GM18868 (cell line): Measurements from ENCODE around the gene SAT2.
"Not testable (repeated sequence)": the region's sequence is repeated elsewhere in the genome, so short reads cannot be mapped to it uniquely, and the experiment has no call there.

Experiments used
- ATAC-seq: cut with Tn5 transposase; IDR thresholded peaks from one replicate; pipeline ENCODE4 v1.9.1; 2021; ENCODE audit warnings: mild to moderate bottlenecking, moderate library complexity; ENCODE audit not compliant: unreplicated experiment

SAT2 gene

DNA sequence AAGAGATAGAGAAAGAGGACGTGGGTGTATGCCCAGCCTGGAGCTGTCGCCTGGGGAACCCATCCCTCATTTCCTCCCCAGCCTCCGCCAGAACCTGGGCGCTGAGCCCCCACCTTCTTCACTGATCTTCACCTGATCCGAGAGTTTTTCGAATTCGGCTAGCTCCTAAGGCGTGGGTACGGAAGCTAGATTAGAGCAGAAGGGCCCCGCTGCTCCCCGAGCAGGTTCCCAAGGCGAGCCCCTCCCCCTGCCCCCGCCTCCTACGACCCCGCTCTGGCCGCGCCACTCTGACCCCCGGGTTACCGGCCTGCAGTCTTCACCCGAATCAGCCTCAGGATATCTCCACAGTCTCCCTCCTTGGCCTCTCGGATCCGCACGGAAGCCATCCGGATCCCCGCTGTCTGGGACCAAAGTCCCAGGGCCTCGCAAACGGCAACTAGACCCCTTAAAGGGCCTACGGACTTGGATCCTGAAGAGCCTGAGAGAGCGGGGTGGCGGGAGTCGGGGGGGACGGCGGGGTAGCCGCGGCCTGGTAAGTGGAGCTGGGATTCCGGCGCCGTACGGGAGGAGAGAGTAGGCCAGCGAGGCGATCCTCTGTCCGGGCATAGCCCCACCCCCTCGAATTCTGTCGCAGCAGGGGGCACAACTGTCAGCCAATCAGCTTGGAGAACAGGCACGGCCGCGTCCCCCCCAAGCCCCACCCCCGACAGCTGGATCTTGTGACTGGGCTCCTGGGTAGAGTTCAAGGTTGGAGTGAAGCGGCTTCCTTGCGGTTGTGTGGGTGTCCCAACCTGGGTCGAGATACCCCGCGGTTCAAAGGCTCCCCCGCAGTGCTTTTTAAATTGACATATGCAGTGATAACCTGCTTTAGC lies at the start of gene SAT2:
TSS of gene SAT2 (minus strand) at position 572 of the 872 bp plus-strand sequence. CDS start at position 386, 186 bp downstream.
- ATAC-seq: peak; percentile 88

DNA sequence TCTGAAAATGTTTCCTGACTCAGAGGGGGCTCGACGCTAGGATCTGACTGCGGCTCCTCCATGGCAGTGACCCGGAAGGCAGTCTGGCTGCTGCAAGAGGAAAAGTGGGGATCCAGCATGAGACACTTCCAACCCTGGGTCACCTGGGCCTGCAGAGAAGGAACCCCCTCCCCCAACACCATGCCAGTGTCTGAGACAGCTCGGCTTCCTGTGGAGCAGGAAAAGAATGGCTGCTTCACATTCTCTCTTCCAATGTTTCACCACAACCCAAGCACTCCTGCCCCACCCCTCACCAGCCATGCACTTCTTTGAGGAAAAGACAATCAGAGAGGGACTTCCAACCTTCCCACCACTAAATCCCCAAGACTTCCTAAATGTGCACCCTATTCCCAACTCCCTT lies 48.9 kb upstream of the SAT2 start:
- ATAC-seq: no peak

DNA sequence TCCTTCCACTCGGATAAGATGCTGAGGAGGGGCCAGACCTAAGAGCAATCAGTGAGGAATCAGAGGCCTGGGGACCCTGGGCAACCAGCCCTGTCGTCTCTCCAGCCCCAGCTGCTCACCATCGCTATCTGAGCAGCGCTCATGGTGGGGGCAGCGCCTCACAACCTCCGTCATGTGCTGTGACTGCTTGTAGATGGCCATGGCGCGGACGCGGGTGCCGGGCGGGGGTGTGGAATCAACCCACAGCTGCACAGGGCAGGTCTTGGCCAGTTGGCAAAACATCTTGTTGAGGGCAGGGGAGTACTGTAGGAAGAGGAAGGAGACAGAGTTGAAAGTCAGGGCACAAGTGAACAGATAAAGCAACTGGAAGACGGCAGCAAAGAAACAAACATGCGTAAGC lies 47.3 kb upstream of the SAT2 start:
- no peak for ATAC-seq

DNA sequence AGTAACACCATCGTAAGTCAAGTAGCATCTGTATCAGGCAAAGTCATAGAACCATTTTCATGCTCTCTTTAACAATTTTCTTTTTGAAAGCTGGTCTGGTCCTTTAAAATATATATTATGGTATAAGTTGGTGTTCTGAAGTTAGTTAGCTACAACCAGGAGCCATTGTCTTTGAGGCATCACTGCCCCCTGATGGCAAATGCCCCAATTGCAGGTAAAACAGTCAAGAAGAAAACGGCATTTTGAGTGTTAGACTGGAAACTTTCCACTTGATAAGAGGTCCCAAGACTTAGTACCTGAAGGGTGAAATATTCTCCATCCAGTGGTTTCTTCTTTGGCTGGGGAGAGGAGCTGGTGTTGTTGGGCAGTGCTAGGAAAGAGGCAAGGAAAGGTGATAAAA lies 45.6 kb upstream of the SAT2 start:
- no peak for ATAC-seq

DNA sequence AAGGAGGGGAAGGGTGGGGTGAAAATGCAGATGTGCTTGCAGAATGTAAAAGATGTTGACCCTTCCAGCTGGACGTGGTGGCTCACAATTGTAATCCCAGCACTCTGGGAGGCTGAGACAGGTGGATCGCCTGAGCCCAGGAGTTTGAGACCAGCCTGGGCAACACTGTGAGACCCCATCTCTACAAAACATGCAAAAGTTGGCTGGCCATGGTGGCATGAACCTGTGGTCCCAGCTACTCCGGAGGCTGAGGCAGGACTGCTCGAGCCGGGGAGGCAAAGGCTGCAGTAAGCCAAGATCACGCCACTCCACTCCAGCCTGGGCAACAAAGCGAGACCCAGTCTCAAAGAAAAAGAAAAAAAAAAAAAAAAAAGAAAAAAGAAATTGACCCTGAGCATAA lies 40.9 kb upstream of the SAT2 start:
- ATAC-seq: no peak

DNA sequence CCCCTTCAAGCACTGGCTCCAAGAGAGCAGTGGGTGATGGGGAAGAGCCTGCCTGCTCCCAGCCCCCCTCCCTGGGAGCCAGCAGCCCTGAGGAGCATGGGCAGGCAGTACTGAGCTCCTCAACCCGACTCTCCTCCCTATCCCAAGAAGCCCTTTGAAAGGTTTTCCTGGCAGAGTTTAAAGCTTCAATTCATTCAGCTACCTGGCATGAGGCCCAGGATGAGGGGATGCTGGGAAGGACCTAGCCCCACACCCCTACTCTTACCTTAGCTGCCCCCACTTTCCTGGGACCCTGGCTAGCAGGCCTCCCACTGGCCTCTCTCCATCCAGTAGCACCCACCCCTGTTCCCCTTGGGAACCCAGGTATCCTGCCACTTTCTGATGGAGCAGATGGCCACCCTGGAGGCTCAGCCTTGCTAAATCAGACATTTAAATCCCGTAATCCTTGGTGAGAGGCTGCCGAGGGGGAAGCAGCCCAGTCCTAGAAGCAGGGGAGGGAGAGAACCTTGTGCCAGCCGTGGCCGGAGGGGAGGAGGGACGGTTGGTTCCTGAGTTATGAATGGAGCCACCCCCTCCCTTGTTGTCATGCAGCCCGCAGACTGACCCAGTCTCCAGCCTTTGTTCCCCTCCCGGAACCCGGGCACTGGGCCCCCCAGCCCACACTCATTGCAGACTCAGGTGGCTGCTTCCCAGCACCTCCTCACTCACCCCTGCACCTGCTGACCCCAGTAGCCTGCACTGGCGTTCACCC lies 40.2 kb upstream of the SAT2 start:
- ATAC-seq: no peak

DNA sequence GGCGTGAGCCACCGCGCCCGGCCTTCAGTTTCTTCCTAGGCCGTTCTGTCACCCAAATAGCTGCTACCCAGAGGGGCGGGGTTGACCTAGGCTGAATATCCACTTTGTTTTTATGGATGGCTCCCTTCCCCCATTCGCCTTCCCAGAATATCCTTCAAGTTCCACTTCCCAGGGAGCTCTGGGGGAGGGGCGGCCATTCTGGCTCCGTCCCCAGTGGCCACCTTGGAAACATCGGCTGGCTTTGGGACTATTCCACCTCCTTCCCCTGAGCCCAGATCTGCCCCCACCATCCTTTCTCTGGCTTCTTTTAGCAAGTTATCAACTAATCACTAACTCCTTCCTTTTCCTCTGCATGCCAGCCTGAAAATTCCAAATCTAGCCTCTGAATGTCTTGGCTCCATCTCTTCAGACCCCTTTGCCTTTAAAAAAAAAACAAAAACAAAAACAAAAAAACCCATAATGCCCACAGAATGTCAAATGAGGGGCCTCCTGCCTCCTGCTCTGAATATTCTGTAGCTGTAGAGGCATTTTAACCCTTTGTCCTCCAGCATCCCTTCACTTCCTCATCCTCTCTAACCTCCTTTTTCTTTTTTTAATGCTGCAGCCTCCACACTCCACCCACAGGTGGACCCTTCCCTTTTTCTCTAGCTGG lies 29.5 kb upstream of the SAT2 start:
- no peak for ATAC-seq

DNA sequence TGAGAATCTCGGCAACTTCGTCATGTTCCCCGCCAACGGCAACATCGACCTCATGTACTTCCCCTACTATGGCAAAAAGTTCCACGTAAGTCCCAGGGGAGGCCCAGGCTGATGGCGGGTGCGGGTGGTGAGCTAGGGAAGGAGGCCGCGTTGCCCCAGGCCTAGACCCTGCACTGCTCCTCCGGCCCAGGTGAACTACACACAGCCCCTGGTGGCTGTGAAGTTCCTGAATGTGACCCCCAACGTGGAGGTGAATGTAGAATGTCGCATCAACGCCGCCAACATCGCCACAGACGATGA lies 27.9 kb upstream of the SAT2 start:
- ATAC-seq: no peak

DNA sequence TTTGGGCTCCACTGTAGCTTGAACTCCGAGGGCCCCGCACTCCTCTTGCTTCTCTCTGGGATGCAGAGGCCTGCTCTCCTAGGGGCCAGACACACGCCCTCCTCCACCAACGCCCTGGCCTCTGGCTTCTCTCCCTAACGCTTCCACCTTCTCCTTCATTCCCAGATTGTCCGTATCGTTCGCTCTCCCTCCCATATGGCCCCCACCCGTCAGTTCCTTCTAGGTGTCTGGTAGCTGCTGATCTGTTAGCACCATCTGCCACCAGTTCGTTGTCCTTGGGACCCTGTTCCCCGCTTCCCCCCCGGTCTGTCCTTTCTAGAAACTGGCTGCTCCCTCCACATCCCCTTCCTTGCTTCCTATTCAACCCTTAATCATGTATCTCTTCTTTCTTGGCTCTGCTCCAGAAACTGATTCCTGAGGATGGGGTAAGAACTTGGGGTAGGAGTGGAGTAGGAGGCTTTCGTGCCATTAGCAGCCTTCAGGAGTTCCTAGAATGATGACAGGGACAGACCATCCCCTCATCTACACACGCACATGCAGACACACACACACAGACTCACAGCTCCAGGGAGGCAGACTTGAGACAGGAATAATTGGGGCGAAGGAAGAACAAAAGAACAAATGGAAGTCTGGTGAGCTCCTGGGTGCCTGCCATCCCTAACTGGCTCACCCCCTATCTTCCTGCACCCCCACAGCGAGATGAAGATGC lies 27.4 kb upstream of the SAT2 start:
- ATAC-seq: no peak

DNA sequence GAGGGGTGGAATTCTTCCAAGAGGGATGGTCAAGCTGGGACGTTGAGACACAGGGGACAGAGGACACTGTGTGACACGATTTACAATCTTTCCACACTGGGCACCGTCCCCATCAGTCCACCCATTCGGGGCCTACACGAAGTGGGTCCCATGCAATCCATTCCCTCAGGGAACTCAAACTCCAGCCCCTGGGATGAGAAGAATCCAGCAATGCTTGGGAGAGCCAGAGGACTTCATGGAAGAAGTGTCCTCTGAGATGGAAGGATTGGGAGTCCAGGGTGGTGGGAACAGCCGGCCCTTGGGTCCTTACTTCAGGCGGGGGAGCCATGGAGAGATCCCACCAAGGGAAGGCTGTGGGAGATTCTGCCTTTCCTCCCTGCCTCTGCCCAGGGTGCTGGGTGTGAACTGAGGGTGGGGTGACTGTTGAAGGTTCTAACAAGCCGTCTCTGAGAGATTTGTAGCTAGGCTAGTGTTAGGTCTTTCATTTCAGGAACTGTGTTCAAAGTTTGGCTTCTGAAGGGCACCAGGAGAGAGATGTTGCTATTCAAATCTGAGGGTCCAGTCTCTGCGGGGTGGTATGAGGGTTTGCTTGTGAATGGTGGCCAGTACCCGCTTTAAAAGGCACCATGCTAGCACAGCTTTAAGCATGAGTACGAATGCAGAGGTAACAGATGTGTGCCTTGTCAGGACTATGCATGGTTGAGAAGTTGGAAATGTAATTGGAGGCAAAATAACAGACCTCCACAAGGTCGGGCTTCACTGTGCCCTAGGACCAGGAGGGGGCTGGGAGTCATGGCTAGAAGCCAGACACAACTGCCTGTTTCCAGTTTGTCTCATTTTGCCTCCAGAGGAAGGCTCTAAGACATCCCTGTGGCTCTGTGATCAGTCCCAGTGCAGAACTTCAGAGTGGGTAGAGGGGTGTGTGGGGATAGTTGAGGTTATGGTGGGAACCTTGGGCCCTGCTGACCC lies 25.1 kb upstream of the SAT2 start:
- no peak for ATAC-seq

DNA sequence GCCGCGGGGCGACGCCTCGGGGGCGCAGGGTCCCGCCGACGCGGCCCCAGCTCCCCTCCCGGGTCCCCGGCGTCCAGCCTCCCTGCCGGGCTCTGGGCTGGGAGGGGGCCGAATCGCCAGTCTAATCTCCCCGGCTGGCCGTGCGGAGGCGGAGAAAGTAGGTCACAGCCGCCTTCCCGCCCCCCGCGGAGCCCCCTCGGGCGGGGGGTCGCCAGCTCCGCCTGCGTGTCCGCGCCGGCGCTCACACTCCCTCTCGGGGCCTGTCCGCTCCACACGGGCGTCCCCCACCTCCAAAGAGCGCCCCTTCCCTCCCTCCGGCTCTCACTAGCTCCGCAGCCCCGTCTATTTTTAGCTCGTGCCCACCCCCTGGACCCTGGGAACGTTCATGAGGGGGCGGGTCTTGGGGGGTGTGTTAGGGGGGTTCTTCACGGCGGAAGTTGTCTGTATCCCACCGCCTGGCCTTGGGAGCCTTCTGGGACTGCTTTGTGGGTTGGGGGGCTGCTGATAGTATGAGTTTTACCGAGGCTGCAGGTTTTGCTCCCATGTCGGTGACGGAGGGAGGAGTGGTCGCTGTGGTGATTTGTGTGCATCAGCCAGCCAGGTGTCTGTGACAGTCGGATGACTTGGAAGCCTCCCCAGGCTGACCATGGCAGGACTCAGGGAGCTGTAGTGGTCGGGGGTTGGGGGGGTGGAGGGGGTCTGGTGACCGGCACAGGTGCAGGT lies 24.2 kb upstream of the SAT2 start:
- no peak for ATAC-seq

DNA sequence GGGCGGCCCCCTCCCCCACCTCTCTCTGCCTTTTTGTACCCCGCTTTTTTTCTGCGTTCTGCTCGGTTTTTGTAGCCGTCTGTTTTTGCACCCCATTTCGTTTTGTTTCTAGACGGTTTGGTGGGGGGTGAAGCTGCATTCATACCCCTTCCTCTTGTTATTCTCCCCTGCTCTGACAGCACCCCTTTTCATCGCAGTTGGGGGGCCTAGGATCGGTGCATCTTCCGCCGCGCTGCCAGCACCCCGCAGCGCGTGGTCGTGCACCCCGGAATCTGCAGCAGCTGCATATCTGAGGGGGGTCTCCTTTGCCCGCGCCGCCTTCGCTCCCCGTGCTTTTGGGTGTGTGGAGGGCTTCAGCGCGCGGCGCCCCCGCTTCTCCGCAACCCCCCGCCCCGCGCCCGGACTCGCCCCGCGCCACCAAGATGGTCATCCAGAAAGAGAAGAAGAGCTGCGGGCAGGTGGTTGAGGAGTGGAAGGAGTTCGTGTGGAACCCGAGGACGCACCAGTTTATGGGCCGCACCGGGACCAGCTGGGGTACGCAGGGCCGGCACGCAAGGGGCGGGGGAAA lies 23.6 kb upstream of the SAT2 start:
- ATAC-seq: no peak

DNA sequence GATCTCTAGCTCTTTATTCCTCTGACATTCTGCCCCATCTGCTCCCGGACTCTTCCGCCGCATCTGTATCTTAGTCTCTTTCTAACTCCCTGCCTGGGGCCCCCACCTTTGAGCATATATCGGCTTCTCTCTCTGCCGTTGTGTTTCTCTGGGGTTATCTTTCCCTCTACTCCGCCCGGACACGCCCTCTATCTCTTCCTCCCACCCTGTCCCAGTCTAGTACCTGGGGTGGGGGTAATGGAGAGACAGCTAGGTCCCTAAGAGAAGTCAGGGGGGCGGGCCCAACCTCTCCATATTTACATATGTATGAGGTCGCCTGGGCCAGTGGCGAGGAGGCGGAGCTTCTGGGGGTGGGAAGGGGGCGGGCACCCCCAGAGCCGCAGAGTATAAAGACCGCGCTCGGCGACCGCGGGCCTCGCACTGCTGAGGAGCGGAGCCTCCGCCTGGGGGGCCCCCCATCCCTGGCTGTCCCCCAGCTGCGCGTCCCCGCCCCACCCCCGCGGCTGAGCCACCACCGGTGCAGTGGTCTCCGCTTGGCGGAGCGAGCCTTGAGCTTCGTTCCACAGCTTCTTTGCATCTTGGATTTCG lies 23.0 kb upstream of the SAT2 start, which contains the start of gene ATP1B2:
TSS of gene ATP1B2 (plus strand) at position 418 of the 588 bp plus-strand sequence. CDS start 593 bp downstream, outside the sequence.
- no peak for ATAC-seq

DNA sequence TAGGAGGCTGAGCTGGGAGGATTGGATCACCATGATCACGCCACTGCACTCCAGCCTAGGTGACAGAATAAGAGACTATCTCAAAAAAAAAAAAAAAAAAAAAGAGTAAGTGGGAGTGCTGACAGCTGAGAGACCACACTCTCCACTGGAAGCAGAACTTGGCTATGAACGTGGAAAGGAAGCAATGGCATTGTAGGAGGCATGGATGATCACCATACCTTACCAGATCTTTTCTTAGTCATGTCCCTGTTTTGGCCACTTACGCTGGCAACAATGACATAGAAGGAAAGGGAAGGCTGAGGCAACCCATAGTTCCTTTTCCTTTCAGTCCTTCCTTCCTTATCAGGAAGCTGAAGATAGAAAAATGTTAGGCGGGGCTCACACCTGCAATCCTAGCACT lies 19.4 kb upstream of the SAT2 start:
- ATAC-seq: no peak

DNA sequence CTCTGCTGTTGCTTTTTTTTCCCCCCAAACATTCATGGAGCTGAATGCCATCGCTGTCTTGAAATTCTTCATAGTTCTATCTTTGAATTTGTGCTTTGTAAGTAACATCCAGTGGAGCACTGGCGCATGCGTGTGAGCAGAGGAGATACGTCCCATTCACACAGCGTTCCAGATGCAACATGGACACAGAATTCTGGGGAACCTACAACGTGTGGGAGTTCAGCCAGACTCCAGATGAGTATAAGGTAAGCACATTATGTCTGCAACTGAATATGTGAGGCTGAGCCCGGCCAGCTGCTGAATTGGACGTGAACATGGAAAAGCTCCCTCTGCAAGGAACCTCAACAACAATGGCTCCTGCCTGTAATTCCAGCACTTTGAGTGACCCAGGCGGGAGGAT lies 18.8 kb upstream of the SAT2 start:
- no peak for ATAC-seq

DNA sequence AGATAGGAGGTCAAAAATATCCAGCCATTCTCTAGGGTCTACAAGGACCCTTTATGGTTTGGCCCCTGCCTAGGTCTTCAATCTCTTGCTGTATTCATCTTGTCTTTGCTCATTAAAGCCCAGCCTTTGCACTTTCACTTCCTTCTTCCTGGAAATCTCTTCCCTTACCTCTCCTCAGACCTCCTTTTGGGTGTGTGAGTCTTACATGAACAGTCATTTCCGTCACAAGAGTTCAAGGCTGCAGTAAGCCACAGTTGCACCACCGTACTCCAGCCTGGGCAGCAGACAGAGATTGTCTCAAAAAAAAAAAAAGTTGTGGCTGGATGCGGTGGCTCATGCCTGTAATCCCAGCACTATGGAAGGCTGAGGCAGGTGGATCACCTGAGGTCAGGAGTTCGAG lies 17.2 kb upstream of the SAT2 start:
- ATAC-seq: no peak

DNA sequence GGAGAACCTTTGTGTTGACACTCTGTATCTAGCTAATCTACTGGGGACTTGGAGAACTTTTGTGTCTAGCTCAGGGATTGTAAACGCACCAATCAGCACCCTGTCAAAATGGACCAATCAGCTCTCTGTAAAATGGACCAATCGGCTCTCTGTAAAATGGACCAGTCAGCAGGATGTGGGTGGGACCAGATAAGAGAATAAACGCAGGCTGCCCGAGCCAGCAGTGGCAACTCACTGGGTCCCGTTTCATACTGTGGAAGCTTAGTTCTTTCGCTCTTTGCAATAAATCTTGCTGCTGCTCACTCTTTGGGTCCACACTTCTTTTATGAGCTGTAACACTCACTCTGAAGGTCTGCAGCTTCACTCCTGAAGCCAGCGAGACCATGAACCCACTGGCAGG lies 14.0 kb upstream of the SAT2 start:
- not testable (repeated sequence) for ATAC-seq

DNA sequence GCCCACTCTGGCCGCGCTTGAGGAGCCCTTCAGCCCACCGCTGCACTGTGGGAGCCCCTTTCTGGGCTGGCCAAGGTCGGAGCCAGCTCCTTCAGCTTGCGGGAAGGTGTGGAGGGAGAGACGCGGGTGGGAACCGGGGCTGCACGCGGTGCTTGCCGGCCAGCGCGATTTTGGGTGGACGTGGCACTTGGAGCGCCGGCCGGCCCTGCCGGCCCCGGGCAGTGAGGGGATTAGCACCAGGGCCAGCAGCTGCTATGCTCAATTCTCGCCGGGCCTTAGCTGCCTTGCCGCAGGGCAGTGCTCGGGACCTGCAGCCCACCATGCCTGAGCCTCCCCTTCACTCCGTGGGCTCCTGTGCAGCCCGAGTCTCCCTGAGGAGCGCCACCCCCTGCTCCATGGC lies 13.2 kb upstream of the SAT2 start:
- ATAC-seq: no peak

DNA sequence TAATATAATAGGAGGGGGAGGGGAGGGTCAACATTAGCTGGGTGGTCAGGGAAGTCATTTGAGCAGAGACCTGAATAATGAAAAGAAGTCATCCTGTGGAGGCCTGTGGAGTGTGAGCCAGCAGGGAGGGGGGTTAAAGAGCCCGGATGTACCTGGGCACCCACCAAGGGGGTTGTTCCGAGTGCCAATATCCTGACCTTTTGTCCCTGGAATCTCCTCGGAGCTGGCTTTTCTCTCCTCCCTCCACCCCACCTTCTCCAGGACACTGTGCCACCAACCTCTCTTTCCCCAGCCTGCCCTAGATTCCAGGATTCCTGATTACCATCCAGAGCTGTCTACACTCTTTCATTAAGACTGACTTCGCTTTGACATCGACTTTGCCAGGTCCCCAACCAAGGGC lies 8.5 kb upstream of the SAT2 start:
- ATAC-seq: no peak
